Caco-2 (cell line): ENCODE data around the gene SCN1A. TPM values are rescaled to one million over a fixed set of nuclear protein-coding genes. Genes with fewer than 3 reads are reported as not detected.

Experiments used
- BruUV-seq: library from RNA; stranded (reverse); fragments of 400-500 nt; replicated peaks from 2 replicates; lab custom pipeline; 2021; lab: Mats Ljungman, UMichigan
- CTCF ChIA-PET: fragments of 300-600 bp; sonication (Branson Sonifier 250); formaldehyde crosslinking; loops from one replicate; lab custom pipeline; 2022; ENCODE audit warnings: antibody characterized with exemption; lab: Charles Lee
- POLR2A ChIA-PET: fragments of 300-600 bp; sonication (Branson Sonifier 250); formaldehyde crosslinking; loops from one replicate; lab custom pipeline; 2022; ENCODE audit warnings: antibody characterized with exemption; lab: Charles Lee
- DNase-seq, 2 experiments: peaks; one replicate each; pipeline versions ENCODE4 v3.0.0 to v3.0.0-alpha.2; 2020 to 2022
- H3K27me3 ChIP-seq: replicated peaks from 2 replicates; pipeline ENCODE4 v1.6.0; 2011; ENCODE audit warnings: low read length; ENCODE audit not compliant: control insufficient read depth, insufficient read depth
- H3K36me3 ChIP-seq: 2 replicates; pipeline ENCODE4 v1.5.1; 2011; ENCODE audit warnings: low read length; ENCODE audit not compliant: control insufficient read depth, insufficient read depth
- H3K4me1 ChIP-seq: fragments of 250-450 bp; sonication (Bioruptor Pico); 2 replicates; pipeline ENCODE4 v1.5.1; 2020; ENCODE audit warnings: mild to moderate bottlenecking
- H3K4me3 ChIP-seq: 2 replicates; pipeline ENCODE4 v1.5.1; 2011; ENCODE audit warnings: low read depth, mild to moderate bottlenecking, control low read depth, low read length
- H3K9me3 ChIP-seq: fragments of 250-450 bp; sonication (Bioruptor Pico); 2 replicates; pipeline ENCODE4 v1.5.1; 2020; ENCODE audit warnings: mild to moderate bottlenecking, moderate library complexity
- H3K27ac Mint-ChIP-seq: one replicate; pipeline ENCODE4 v1.8.0; 2022; ENCODE audit warnings: mixed read lengths; ENCODE audit not compliant: unreplicated experiment
- H3K27me3 Mint-ChIP-seq: one replicate; pipeline ENCODE4 v1.8.0; 2022; ENCODE audit warnings: mixed read lengths; ENCODE audit not compliant: insufficient read depth, unreplicated experiment
- H3K36me3 Mint-ChIP-seq: one replicate; pipeline ENCODE4 v1.8.0; 2022; ENCODE audit warnings: mild to moderate bottlenecking, mixed read lengths; ENCODE audit not compliant: insufficient read depth, unreplicated experiment
- H3K4me1 Mint-ChIP-seq: one replicate; pipeline ENCODE4 v1.8.0; 2022; ENCODE audit warnings: low read depth, mixed read lengths; ENCODE audit not compliant: unreplicated experiment
- H3K4me3 Mint-ChIP-seq: one replicate; pipeline ENCODE4 v1.8.0; 2022; ENCODE audit warnings: mild to moderate bottlenecking, moderate library complexity, mixed read lengths; ENCODE audit not compliant: unreplicated experiment
- H3K9me3 Mint-ChIP-seq: one replicate; pipeline ENCODE4 v1.8.0; 2022; ENCODE audit warnings: mixed read lengths; ENCODE audit not compliant: unreplicated experiment
- intact Hi-C: fragments of 100-400 bp; cut with micrococcal nuclease; formaldehyde crosslinking; loops from one replicate; pipeline ENCODE4 v1.10.0; 2022; ENCODE audit not compliant: unreplicated experiment
- total RNA-seq: library from RNA; stranded (reverse); gene quantifications from 2 replicates; pipeline ENCODE4 v1.2.3, GENCODE V29; 2022
- TF ChIP-seq, protein P1 (sequence below), 2 experiments: fragments of 200-600 bp in 1 of 2; IDR thresholded peaks; 1 replicate in 1 of 2; 2 replicates in 1 of 2; pipeline versions ENCODE4 v1.5.1 to v1.8.0; 2011 to 2022; ENCODE audit warnings: antibody characterized with exemption in 1 of 2, control low read depth in 1 of 2, inconsistent platforms in 1 of 2, low read depth in 1 of 2, low read length in 1 of 2, mild to moderate bottlenecking in 1 of 2, moderate library complexity in 1 of 2; ENCODE audit not compliant: insufficient read depth in 1 of 2, severe bottlenecking in 1 of 2, unreplicated experiment in 1 of 2

Gene SCN1A
- total RNA-seq, 1 experiment from 2014 or later: not detected

DNA sequence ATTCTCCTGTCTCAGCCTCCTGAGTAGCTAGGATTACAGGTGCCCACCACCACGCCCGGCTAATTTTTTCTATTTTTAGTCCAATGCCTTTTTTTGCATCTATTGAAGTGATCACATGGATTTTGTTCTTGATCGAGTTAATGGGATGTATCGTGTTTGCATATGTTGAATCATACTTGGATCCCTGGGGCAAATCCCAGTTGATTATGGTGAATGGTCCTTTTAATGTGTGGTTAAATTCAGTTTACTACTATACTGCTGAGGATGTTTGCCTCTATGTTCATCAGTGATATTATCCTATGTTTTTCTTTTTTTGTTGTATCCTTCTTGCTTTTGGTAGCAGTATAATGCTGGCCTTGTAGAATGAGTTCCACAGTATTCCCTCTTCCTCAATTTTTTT lies 166.0 kb downstream of the SCN1A start:
- ChIA-PET POLR2A (no interaction called here), CTCF (no interaction called here)
- no peaks in the 10 kb centered on the region for H3K4me1 ChIP-seq
- H3K4me1 Mint-ChIP-seq: no peaks in the 10 kb centered on the region
- H3K36me3 Mint-ChIP-seq: no peaks in the 10 kb centered on the region
- BruUV-seq: no TSS peak
- peaks cover 16% of the 10 kb centered on the region for H3K27me3 Mint-ChIP-seq
- no peak overlapping the region for H3K4me3 Mint-ChIP-seq
- no peak for DNase-seq
- no peak overlapping the region for H3K4me3 ChIP-seq
- TF ChIP-seq, protein P1, sequence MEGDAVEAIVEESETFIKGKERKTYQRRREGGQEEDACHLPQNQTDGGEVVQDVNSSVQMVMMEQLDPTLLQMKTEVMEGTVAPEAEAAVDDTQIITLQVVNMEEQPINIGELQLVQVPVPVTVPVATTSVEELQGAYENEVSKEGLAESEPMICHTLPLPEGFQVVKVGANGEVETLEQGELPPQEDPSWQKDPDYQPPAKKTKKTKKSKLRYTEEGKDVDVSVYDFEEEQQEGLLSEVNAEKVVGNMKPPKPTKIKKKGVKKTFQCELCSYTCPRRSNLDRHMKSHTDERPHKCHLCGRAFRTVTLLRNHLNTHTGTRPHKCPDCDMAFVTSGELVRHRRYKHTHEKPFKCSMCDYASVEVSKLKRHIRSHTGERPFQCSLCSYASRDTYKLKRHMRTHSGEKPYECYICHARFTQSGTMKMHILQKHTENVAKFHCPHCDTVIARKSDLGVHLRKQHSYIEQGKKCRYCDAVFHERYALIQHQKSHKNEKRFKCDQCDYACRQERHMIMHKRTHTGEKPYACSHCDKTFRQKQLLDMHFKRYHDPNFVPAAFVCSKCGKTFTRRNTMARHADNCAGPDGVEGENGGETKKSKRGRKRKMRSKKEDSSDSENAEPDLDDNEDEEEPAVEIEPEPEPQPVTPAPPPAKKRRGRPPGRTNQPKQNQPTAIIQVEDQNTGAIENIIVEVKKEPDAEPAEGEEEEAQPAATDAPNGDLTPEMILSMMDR (IDR thresholded peaks at IDR 0.05; ENCODE audit: insufficient read depth in 1 of 2, low read depth in 1 of 2, low read length in 1 of 2, severe bottlenecking in 1 of 2, unreplicated experiment in 1 of 2): no peak
- no peaks in the 10 kb centered on the region for H3K27me3 ChIP-seq
- H3K27ac Mint-ChIP-seq: no peak overlapping the region
- no peaks in the 10 kb centered on the region for H3K9me3 Mint-ChIP-seq
- no peaks in the 10 kb centered on the region for H3K36me3 ChIP-seq
- H3K9me3 ChIP-seq: no peaks in the 10 kb centered on the region
- intact Hi-C loops: no loop called here

DNA sequence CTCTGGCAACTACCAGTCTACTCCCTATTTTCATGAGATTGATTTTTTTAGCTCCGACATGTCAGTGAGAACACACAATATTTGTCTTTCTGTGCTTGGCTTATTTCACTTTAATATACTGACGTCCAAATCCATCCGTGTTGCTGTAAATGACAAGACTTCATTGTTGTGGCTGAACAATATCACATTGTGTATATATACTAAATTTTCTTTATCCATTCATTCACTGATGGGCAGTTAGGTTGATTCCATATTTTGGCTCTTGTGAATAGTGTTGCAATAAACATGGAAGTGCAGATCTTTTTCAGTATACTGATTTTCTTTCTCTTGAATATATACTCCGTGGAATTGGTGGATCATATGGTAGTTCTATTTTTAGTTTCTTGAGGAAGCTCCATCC lies 168.4 kb downstream of the SCN1A start:
- Mint-ChIP-seq H3K9me3 (no peaks in the 10 kb centered on the region), H3K4me1 (peaks cover 7% of the 10 kb centered on the region), H3K27me3 (peaks cover 6% of the 10 kb centered on the region), H3K27ac (no peak overlapping the region), H3K36me3 (no peaks in the 10 kb centered on the region), H3K4me3 (no peak overlapping the region)
- no TSS peak for BruUV-seq
- no peak overlapping the region for H3K4me3 ChIP-seq
- no peaks in the 10 kb centered on the region for H3K36me3 ChIP-seq
- TF ChIP-seq, protein P1 (IDR thresholded peaks at IDR 0.05; ENCODE audit: insufficient read depth in 1 of 2, low read depth in 1 of 2, low read length in 1 of 2, severe bottlenecking in 1 of 2, unreplicated experiment in 1 of 2): no peak
- ChIA-PET POLR2A (interaction anchor here (0.6 kb wide), 1 partner anchor 21 kb away, joined by 3 read pairs; no protein-coding TSS in a partner anchor), CTCF (no interaction called here)
- DNase-seq: no peak
- intact Hi-C loops: no loop called here
- H3K9me3 ChIP-seq: no peaks in the 10 kb centered on the region
- H3K27me3 ChIP-seq: no peaks in the 10 kb centered on the region
- peaks cover 6% of the 10 kb centered on the region for H3K4me1 ChIP-seq

DNA sequence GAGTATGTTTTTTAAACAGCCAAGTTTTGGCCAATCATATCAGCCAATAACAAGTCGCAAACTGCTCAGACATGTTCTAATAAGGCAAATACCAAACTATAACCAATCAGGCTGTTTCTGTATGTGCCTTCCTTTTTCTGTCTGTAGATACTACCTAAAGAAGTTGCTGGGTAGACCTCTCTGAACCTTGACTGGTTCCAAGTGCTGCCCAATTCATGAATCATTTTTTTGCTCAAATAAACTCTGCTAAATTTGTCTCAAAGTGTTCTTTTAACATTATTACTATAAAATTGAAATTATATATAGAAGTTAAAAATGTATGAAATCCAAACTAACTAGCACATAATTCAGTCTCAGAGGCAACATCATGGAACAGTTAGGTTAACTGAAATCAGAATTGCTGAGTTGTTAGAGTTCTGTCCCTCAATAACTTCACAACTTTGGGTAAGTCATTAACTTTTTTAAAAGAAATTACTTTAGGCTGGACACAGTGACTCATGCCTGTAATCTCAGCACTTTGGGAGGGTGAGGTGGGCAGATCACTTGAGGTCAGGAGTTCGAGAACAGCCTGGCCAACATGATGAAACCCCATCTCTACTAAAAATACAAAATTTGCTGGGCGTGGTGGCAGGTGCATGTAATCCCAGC lies 169.4 kb downstream of the SCN1A start:
- H3K4me1 ChIP-seq: peaks cover 7% of the 10 kb centered on the region
- H3K27me3 Mint-ChIP-seq: peaks cover 2% of the 10 kb centered on the region
- no peaks in the 10 kb centered on the region for H3K36me3 ChIP-seq
- TF ChIP-seq, protein P1 (IDR thresholded peaks at IDR 0.05; ENCODE audit: insufficient read depth in 1 of 2, low read depth in 1 of 2, low read length in 1 of 2, severe bottlenecking in 1 of 2, unreplicated experiment in 1 of 2): no peak
- DNase-seq: no peak
- H3K4me3 Mint-ChIP-seq: no peak overlapping the region
- no peaks in the 10 kb centered on the region for H3K36me3 Mint-ChIP-seq
- intact Hi-C loops: no loop called here
- no peak overlapping the region for H3K27ac Mint-ChIP-seq
- H3K4me3 ChIP-seq: no peak overlapping the region
- BruUV-seq: no TSS peak
- POLR2A ChIA-PET: no interaction called here
- H3K9me3 Mint-ChIP-seq: no peaks in the 10 kb centered on the region
- CTCF ChIA-PET: no interaction called here
- no peaks in the 10 kb centered on the region for H3K27me3 ChIP-seq
- H3K4me1 Mint-ChIP-seq: peaks cover 7% of the 10 kb centered on the region
- H3K9me3 ChIP-seq: no peaks in the 10 kb centered on the region
